Ovary (tissue), 3 donors: ENCODE measurements around the gene PRR16.

ENCODE experiments used
- EP300 ChIP-seq: sonication (generic); formaldehyde crosslinking; IDR thresholded peaks from one replicate; pipeline ENCODE4 v1.6.1; 2017; ENCODE audit warnings: antibody characterized with exemption
- POLR2A ChIP-seq: fragments of 450-650 bp; IDR thresholded peaks from one replicate; pipeline ENCODE4 v1.6.1; 2017; ENCODE audit warnings: antibody characterized with exemption, mild to moderate bottlenecking, moderate library complexity
- TF ChIP-seq, protein P1 (sequence below), 3 donors: fragments of 450-650 bp in 2 of 3; fragments of 200-600 bp in 1 of 3; IDR thresholded peaks; one replicate each; pipeline versions ENCODE4 v1.5.1 to v1.8.0; 2016 to 2022; ENCODE audit warnings: antibody characterized with exemption in 3 of 3, mild to moderate bottlenecking in 1 of 3
- donor health status: DM: no; HTN: no; CAD: no.

DNA sequence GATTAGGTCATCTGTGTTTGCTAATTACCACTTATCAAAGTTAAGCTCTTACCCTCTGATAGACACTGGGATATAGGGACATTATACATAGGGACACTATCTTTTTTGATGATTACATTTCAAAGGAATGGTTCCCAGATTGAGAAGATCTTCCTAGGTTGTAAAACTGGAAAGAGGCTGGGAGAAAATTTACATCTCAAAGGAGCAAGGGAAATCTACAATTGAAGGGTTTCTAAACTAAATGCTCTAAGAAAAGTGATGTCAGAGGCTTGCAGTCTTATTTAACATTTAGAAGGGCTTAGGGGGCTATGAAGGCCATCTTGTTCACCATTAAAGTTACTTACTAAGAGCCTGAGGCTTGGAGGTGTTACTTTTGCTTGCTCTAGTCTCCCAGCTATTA is 242.8 kb downstream of the PRR16 start:
- TF ChIP-seq, protein P1, sequence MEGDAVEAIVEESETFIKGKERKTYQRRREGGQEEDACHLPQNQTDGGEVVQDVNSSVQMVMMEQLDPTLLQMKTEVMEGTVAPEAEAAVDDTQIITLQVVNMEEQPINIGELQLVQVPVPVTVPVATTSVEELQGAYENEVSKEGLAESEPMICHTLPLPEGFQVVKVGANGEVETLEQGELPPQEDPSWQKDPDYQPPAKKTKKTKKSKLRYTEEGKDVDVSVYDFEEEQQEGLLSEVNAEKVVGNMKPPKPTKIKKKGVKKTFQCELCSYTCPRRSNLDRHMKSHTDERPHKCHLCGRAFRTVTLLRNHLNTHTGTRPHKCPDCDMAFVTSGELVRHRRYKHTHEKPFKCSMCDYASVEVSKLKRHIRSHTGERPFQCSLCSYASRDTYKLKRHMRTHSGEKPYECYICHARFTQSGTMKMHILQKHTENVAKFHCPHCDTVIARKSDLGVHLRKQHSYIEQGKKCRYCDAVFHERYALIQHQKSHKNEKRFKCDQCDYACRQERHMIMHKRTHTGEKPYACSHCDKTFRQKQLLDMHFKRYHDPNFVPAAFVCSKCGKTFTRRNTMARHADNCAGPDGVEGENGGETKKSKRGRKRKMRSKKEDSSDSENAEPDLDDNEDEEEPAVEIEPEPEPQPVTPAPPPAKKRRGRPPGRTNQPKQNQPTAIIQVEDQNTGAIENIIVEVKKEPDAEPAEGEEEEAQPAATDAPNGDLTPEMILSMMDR (IDR thresholded peaks at IDR 0.05), result no peak
- no peak for TF ChIP-seq POLR2A
- no peak for TF ChIP-seq EP300
